ENCODE data around the gene CLEC3B.

The CLEC3B gene

GRCh38 chr3:45059132-45059531 is 33.0 kb downstream of the CLEC3B start:
- DNase-seq: no peak
- no peak overlapping the region for H3K27ac ChIP-seq
- no peak overlapping the region for H3K4me3 ChIP-seq (ENCODE audit: low read depth, low read length)
- no peak for TF ChIP-seq CTCF (IDR thresholded peaks at IDR 0.05; ENCODE audit: low read depth, low read length)
- H3K9me3 ChIP-seq (ENCODE audit: severe bottlenecking): no peaks in the 10 kb centered on the region
- H3K27me3 ChIP-seq (ENCODE audit: insufficient read depth, low read depth, severe bottlenecking): no peaks in the 10 kb centered on the region
- no peaks in the 10 kb centered on the region for H3K36me3 ChIP-seq

- no peak for DNase-seq
- no peaks in the 10 kb centered on the region for H3K36me3 ChIP-seq
- H3K9me3 ChIP-seq (ENCODE audit: severe bottlenecking): no peaks in the 10 kb centered on the region
- H3K27ac ChIP-seq: no peak overlapping the region
- H3K27me3 ChIP-seq (ENCODE audit: insufficient read depth, low read depth, severe bottlenecking): no peaks in the 10 kb centered on the region
- no peak for TF ChIP-seq CTCF (IDR thresholded peaks at IDR 0.05; ENCODE audit: low read depth, low read length)
- H3K4me3 ChIP-seq (ENCODE audit: low read depth, low read length): no peak overlapping the region
These were observed 34.2 kb downstream of the CLEC3B start for GRCh38 chr3:45060165-45060892.

- TF ChIP-seq CTCF (IDR thresholded peaks at IDR 0.05; ENCODE audit: low read depth, low read length): no peak
- Histone ChIP-seq H3K4me3 (ENCODE audit: low read depth, low read length) (no peak overlapping the region), H3K9me3 (ENCODE audit: severe bottlenecking) (no peaks in the 10 kb centered on the region), H3K27me3 (ENCODE audit: insufficient read depth, low read depth, severe bottlenecking) (no peaks in the 10 kb centered on the region), H3K36me3 (no peaks in the 10 kb centered on the region), H3K27ac (no peak overlapping the region)
- no peak for DNase-seq
These were observed 36.6 kb downstream of the CLEC3B start for GRCh38 chr3:45062697-45063070.

GRCh38 chr3:45064512-45065372 is 38.6 kb downstream of the CLEC3B start:
- H3K4me3 ChIP-seq (ENCODE audit: low read depth, low read length): no peak overlapping the region
- DNase-seq: no peak
- no peaks in the 10 kb centered on the region for H3K9me3 ChIP-seq (ENCODE audit: severe bottlenecking)
- TF ChIP-seq CTCF (IDR thresholded peaks at IDR 0.05; ENCODE audit: low read depth, low read length): no peak
- H3K27ac ChIP-seq: no peak overlapping the region
- H3K27me3 ChIP-seq (ENCODE audit: insufficient read depth, low read depth, severe bottlenecking): no peaks in the 10 kb centered on the region
- H3K36me3 ChIP-seq: no peaks in the 10 kb centered on the region

- no peak for TF ChIP-seq CTCF (IDR thresholded peaks at IDR 0.05; ENCODE audit: low read depth, low read length)
- Histone ChIP-seq H3K9me3 (ENCODE audit: severe bottlenecking) (no peaks in the 10 kb centered on the region), H3K4me3 (ENCODE audit: low read depth, low read length) (no peak overlapping the region), H3K27ac (no peak overlapping the region), H3K36me3 (no peaks in the 10 kb centered on the region), H3K27me3 (ENCODE audit: insufficient read depth, low read depth, severe bottlenecking) (no peaks in the 10 kb centered on the region)
- DNase-seq: no peak
These were observed 39.2 kb downstream of the CLEC3B start for GRCh38 chr3:45065373-45065720.

Measured in WERI-Rb-1 (cell line).